Activated gamma-delta T cell treated with anti-CD3 and anti-CD28 coated beads, Interleukin-2, amount 50 U/mL, for 16 hours (primary cell): ENCODE results near the gene CDK9.

Experiments used
- DNase-seq: peaks from one replicate; pipeline ENCODE4 v3.0.0-alpha.2; 2020; ENCODE audit warnings: low read depth

The CDK9 gene

DNA sequence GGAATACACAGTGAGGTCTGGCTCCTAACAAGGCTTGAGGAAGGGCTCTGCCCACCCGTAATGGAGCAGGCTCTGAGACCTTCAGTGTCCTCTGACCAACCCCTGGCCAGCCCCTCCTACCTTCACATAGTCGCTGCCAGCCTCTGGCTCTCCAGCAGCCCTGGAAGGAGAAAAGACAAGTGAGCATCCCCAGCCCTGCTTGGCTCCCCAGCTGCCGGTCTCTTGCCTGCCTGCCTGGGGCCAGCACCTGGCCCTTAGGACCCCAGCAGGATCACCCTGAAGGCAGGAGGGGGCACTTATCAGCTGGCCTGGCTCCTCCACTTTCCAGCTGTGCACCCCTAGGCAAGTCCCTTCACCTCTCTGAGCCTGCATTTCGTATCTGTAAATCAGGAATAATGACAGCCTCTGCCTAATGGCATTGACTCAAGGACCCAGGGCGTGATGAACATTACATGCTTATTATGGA is 24.3 kb upstream of the CDK9 start:
- no peak for DNase-seq

DNA sequence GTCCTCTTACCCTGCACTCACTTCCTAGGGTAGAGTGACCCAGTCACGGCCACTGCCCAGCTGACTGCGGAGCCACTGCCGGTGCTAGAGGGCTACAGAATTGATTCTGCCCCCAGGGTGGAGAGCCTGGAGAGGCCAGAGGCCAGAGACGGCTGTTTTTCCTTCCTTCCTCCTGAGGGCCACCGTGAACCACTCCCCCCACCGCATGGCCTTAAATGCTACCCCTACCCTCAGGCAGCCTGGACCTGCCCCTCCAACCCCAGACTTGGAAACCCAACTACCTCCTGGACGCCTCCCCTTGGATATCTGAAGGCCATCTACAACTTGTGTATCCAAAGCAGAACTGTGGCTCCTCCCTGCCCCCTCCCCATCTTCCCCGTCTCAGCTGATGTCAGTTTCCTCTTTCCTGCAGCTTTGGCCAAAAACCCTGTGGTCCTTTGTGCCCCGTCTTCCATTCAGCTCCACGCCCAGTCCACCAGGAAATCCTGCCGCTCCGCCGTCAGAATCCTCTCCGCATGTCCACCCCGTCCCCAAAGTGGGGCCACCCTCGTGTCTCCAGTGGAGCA is 23.6 kb upstream of the CDK9 start:
- DNase-seq: no peak

DNA sequence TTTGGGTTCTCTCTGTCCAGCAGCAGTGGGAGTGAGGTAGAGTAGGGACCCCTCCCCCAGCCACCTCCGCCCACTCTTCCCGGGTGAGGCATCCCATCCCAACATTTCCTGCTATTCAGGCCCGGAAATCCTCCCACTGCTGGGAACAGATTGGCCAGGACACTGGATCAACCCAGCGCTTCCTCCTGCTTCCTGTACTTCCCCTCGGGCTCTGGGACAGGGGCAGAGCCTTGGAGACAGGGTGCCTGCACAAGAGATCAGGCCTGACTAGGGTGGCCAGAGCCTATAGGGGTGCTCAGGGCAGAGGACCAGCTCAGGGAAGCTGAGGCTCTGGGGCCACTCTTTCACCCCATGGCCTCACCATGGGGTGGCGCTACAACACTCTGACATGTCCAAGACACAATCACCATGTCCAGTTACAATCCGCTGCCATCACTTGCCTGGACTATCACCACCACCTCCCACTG is 21.9 kb upstream of the CDK9 start:
- DNase-seq: no peak

GRCh38 chr9:127765418-127765817 is 20.4 kb upstream of the CDK9 start:
- DNase-seq: no peak

GRCh38 chr9:127767410-127767809 is 18.4 kb upstream of the CDK9 start:
- DNase-seq: no peak

DNA sequence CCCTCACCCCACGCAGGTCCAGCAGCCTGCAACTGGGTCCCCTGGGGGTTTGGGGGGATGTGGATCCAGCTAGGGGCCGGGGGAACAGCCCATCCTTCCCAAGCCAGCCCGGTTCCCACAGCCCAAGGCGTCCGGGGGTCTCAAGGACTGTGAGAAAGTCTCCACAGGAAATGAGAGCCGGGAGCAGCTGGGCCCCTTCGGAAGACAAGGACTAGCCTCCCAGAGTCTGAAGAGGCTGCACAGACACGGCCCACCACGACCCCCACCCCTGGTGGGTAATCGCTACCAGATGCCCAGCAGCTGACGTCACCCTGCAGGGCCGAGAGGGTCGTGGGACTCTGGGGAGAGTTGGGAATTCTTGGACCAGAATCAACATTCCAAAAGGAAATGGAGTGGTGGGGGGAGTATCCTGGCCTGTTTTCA is 17.9 kb upstream of the CDK9 start:
- no peak for DNase-seq

DNA sequence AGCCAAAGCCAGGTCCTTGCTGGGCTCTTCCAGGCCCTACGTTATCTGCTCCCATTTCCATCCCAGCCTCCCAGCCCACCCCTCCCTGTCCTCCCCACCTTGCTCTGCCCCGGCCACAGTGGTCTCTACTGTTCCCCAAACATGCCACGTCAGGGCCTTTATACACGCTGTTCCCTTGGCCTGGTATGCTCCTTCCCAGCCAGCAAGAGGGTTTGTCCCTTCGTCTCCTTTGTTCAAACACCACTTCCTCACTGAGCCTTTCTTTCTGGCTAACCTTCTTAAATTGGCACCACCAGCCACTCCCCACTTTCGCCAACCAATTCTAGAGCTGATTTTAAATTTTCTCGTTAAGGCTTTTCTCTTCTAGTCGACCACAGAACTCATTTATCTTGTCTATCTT is 17.1 kb upstream of the CDK9 start:
- no peak for DNase-seq

DNA sequence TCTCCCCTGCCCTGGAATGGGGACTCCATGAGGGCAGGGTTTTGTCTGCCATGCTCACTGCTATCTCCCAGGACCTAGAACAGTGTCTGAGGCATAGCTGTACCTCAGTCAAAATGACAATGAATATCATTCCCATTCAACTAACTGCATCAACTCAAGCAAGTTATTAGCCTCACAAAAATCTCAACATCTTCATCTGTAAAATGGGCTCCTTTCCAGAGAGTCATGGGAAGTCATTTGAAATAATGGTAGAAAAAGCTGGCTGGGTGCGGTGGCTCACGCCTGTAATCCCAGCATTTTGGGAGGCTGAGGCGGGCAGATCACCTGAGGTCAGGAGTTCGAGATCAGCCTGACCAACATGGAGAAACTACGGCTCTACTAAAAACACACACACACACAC is 16.7 kb upstream of the CDK9 start:
- DNase-seq: no peak

GRCh38 chr9:127769929-127770582 is 15.8 kb upstream of the CDK9 start:
- DNase-seq: no peak

GRCh38 chr9:127770583-127770904 is 15.3 kb upstream of the CDK9 start:
- DNase-seq: no peak

DNA sequence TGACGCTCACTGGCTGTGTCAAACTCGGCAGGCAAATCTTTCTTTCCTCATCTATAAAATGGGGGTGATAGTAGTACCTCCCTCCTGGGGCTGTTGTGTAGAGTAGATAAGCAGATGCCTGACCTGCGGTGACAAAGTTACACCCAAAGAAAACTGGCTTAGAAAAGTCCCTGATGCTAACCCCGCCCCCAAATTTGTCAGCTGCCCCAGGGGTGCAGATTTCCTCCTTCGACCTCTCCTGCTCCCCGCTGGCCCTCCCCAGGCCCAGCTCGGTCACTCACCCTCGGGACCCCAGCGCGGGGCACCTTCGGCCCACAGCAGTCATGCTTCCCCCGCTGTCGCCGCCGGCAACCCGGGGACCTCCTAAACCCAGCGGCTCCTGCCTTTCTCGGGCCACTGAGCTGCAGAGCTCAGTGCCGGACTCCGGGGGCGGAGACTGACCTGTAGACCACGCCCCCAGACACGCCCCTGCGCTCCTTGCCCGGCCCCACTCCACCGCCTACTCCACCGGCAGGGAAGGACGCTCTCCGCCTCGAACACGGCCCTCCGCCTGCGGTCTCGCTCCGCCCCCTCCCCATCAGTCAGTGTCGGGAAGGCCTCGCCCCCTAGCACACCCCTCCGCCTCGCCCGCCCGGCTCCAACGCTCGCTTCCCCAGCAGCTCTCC is 14.8 kb upstream of the CDK9 start:
- peak; percentile 88 for DNase-seq

- DNase-seq: no peak
These were observed 14.2 kb upstream of the CDK9 start for GRCh38 chr9:127771570-127772189.

DNA sequence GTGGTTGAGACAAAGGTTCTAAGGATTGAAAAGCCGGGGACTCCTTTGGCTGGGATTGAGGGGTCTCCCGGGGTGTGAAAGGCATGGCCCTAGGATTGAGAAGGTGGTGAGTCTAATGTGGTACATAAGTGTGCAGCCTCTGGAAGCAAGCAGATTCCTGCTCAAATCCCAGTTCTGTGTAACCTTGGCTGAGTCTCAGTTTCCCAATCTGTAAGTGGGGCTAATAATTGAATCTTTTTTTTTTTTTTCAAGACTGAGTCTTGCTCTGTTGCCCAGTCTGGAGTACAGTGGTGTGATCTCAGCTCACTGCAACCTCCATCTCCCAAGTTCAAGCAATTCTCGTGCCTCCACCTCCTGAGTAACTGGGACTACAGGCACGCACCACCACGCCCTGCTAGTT is 13.2 kb upstream of the CDK9 start:
- no peak for DNase-seq

GRCh38 chr9:127773272-127773671 is 12.6 kb upstream of the CDK9 start:
- no peak for DNase-seq

DNA sequence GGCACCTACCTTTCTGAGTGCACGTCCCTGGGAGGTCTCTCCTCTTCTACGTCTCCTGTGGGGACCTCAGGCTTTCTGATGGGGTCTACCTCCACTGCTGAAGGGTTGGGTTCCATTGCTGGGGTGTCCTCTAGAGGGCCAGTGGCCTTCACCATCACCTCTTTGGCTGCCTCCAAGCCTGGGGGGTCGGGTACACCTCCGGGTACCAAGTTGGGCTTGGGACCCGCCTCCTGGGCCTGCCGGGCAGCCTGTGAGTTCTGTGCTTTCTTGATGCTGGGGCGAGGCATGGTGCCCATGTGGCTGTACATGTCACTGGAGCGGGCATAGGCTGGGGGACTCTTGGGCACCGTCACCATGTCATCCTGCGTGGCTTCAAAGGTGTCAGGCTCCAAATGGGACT is 11.9 kb upstream of the CDK9 start:
- DNase-seq: no peak

DNA sequence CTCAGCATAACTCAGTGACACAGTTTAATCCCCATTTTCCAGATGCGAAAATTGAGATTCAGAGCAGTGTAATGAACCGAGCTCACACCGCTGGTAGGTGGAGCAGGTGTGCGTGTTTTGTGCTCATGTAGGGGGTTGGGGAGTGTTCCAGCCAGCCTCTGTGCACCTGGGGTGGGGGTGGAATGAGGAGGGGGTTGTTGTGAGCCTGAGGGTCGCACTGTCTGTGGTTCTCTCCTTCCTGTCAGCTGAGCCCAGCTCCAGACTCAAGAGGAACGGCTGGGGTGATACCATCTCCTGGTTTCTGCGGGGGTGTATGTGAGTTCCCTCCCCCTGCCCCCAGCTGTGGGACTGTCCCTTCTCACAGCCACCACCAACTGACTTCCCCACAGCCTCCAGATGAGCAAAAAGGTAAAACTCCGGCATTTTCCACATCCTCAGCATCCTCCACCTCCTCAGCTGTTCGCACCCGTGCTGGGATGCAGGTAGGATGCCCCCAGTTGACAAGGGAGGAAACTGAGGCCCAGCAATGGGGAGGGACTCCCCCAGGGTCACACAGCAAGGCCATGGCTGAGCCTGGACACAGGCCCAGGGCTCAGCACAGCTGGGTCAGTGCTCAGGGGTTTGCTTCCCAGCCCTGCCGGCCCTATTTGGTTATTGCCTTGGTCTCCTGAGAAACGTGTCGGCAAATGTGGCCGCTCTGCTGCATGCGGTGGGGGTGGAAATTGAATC is 9.5 kb upstream of the CDK9 start:
- peak; percentile 60 for DNase-seq

DNA sequence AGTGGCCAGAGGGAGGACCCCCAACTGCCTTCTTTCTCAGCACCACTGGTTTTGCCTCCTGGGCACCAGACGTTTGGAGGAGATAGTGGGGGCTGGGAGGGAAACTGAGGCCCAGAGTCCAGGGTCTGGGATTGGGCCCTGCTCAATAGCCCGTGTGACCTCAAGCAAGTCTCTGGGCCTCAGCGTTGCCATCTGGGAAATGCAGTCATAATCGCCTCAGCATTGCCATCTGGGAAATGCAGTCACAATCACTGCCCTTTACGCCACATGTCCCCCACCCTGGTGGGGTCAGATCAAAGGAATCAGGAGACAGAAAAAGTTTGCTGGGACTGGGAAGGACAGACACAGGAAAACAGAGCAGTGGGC is 8.9 kb upstream of the CDK9 start:
- no peak for DNase-seq

- DNase-seq: no peak
These were observed 8.4 kb upstream of the CDK9 start for GRCh38 chr9:127777368-127777980.

- DNase-seq: no peak
These were observed 7.3 kb upstream of the CDK9 start, which contains the start of gene SH2D3C for GRCh38 chr9:127778280-127779135. TSS of gene SH2D3C (minus strand) at chr9:127778666. CDS start at chr9:127778627, 39 bp downstream.

DNA sequence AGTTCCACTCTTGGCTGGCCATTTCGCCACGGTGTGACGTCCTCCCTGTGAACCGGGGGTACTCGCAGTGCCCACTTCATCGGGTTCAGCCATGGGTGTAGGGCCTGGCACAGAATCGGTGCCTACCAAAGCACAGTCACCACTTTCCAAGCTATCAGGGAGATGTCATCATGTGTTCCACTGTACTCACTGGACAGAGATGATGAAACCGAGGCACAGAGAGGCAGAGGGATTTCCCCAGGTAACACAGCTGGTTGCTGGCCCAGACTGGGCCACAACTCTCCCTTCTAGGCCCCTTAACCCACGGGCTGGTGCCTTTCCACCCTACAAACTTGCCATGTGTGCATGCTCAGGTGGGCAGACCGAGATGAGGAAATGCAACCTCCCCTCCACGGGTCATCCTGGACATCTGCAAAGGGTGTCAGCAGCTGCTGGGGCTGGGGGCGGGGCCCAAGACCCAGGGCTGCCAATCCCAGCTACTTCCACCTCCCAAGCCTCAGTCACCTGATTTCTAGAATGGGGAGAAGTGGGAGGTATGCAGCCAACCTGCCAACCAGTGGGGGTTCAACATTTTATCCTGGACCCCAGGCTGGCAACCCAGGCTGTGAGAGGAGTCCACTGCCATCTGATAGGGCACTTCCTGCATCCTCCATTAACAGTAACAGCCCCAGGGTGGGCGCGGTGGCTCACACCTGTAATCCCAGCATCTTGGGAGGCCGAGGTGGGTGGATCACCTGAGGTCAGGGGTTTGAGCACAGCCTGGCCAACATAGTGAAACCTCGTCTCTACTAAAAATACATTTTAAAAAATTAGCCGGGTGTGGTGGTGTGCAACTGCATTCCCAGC is 6.5 kb upstream of the CDK9 start:
- peak; percentile 55 for DNase-seq
